Mesenchymal stem cell (in vitro differentiated cells and primary cell): Measurements from ENCODE around the gene MAL.
A peak's percentile ranks its signal among the peaks of the same experiment; 100 is the strongest.

ENCODE experiments used
- DNase-seq: peaks from one replicate; pipeline ENCODE4 v3.0.0-alpha.2; 2013
- H2AFZ ChIP-seq: one replicate; pipeline ENCODE4 v1.6.1; 2013; ENCODE audit warnings: low read depth, mild to moderate bottlenecking, control low read depth, inconsistent platforms, low read length, moderate library complexity
- H2AK5ac ChIP-seq: 2 replicates; pipeline ENCODE4 v1.6.1; 2013; ENCODE audit warnings: low read length, moderate library complexity, mild to moderate bottlenecking, inconsistent platforms; ENCODE audit not compliant: severe bottlenecking
- H2BK120ac ChIP-seq: one replicate; pipeline ENCODE4 v1.6.1; 2013; ENCODE audit warnings: low read depth, mild to moderate bottlenecking, inconsistent platforms, low read length, moderate library complexity
- H2BK12ac ChIP-seq, 2 experiments: one replicate each; pipeline ENCODE4 v1.6.1; 2013; ENCODE audit warnings: inconsistent platforms in 2 of 2, low read length in 2 of 2, mild to moderate bottlenecking in 2 of 2, moderate library complexity in 2 of 2, control low read depth in 1 of 2
- H2BK15ac ChIP-seq: one replicate; pipeline ENCODE4 v1.6.1; 2013; ENCODE audit warnings: mild to moderate bottlenecking, low read depth, inconsistent platforms; ENCODE audit not compliant: poor library complexity, severe bottlenecking
- H2BK5ac ChIP-seq: 2 replicates; pipeline ENCODE4 v1.6.1; 2013; ENCODE audit warnings: low read depth, mild to moderate bottlenecking, low read length, control low read depth, inconsistent platforms; ENCODE audit not compliant: poor library complexity, severe bottlenecking
- H3K14ac ChIP-seq, 2 experiments: one replicate each; pipeline ENCODE4 v1.6.1; 2013; ENCODE audit warnings: inconsistent platforms in 2 of 2, low read length in 2 of 2, control low read depth in 1 of 2, mild to moderate bottlenecking in 1 of 2, moderate library complexity in 1 of 2
- H3K18ac ChIP-seq, 2 experiments: one replicate each; pipeline ENCODE4 v1.6.1; 2013; ENCODE audit warnings: inconsistent platforms in 2 of 2, low read length in 2 of 2, control low read depth in 1 of 2, low read depth in 1 of 2, mild to moderate bottlenecking in 1 of 2
- H3K23ac ChIP-seq, 2 experiments: one replicate each; pipeline ENCODE4 v1.6.1; 2013; ENCODE audit warnings: inconsistent platforms in 2 of 2, low read length in 2 of 2, mild to moderate bottlenecking in 2 of 2, moderate library complexity in 2 of 2, control low read depth in 1 of 2
- H3K27ac ChIP-seq: 2 replicates; pipeline ENCODE4 v1.5.1; 2013; ENCODE audit warnings: mild to moderate bottlenecking, moderate library complexity, low read length, control low read depth, inconsistent platforms; ENCODE audit not compliant: poor library complexity, severe bottlenecking
- H3K27me3 ChIP-seq, 2 experiments: 2 replicates each; pipeline versions ENCODE4 v1.6.1 to v1.7.0; 2013; ENCODE audit warnings: low read length in 2 of 2, mild to moderate bottlenecking in 2 of 2, moderate library complexity in 2 of 2, control low read depth in 1 of 2, inconsistent platforms in 1 of 2; ENCODE audit not compliant: control insufficient read depth in 1 of 2, insufficient read depth in 1 of 2
- H3K36me3 ChIP-seq, 2 experiments: 2 replicates each; pipeline versions ENCODE4 v1.6.1 to v1.7.0; 2013; ENCODE audit warnings: low read length in 2 of 2, control low read depth in 1 of 2, inconsistent platforms in 1 of 2, low read depth in 1 of 2, mild to moderate bottlenecking in 1 of 2; ENCODE audit not compliant: insufficient read depth in 2 of 2, control insufficient read depth in 1 of 2
- H3K4ac ChIP-seq, 2 experiments: one replicate each; pipeline ENCODE4 v1.6.1; 2013; ENCODE audit warnings: inconsistent platforms in 2 of 2, low read length in 2 of 2, mild to moderate bottlenecking in 2 of 2, moderate library complexity in 2 of 2, control low read depth in 1 of 2, low read depth in 1 of 2
- H3K4me1 ChIP-seq: 2 replicates; pipeline ENCODE4 v1.6.1; 2013; ENCODE audit warnings: low read depth, low read length, control low read depth; ENCODE audit not compliant: control insufficient read depth, insufficient read depth
- H3K4me2 ChIP-seq: 2 replicates; pipeline ENCODE4 v1.6.1; 2013; ENCODE audit warnings: low read length, mild to moderate bottlenecking, inconsistent platforms; ENCODE audit not compliant: poor library complexity, severe bottlenecking
- H3K4me3 ChIP-seq, 2 experiments: 2 replicates each; pipeline versions ENCODE4 v1.5.1 to v1.7.0; 2013; ENCODE audit warnings: low read length in 2 of 2, mild to moderate bottlenecking in 2 of 2, control low read depth in 1 of 2, low read depth in 1 of 2; ENCODE audit not compliant: insufficient read depth in 1 of 2
- H3K79me1 ChIP-seq: replicated peaks from 2 replicates; pipeline ENCODE4 v1.6.1; 2013; ENCODE audit warnings: mild to moderate bottlenecking, control low read depth, low read length, inconsistent platforms; ENCODE audit not compliant: poor library complexity, severe bottlenecking
- H3K9ac ChIP-seq: 2 replicates; pipeline ENCODE4 v1.7.0; 2013; ENCODE audit warnings: mild to moderate bottlenecking, low read length, moderate library complexity
- H3K9me3 ChIP-seq: 2 replicates; pipeline ENCODE4 v1.7.0; 2013; ENCODE audit warnings: mild to moderate bottlenecking, low read length; ENCODE audit not compliant: control insufficient read depth
- H4K8ac ChIP-seq: one replicate; pipeline ENCODE4 v1.6.1; 2013; ENCODE audit warnings: inconsistent platforms, mild to moderate bottlenecking, low read length, moderate library complexity
- H4K91ac ChIP-seq: one replicate; pipeline ENCODE4 v1.6.1; 2013; ENCODE audit warnings: mild to moderate bottlenecking, low read length, inconsistent platforms
- WGBS: methylation state at CpG from one replicate; pipeline ENCODE4 v1.1.7; 2013; ENCODE audit warnings: mixed read lengths; 5-methylcytosine and 5-hydroxymethylcytosine counted together

MAL gene

DNA sequence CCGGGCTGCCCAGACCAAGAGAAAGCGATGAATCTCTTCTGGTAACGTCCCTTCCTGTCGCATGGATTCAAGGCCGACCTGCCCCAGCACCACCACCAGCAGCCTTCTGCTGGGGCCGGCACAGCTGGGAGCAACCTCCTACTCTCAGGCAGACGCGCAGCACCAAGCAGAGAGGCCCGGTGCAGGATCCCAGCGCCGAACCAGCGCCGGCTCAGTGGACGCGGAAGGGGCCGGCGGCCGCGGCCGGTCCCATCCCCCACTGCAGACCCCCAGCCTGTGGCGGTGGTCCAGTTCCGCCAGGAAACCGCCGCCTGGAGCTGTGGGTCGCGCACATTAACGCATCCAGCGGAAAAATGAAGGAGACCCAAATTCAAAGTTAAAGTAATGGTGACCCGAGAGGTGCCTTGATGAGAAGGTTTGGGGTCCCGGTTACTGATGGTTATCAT, 525 bp upstream of the MAL start:
- Histone ChIP-seq H3K4me3 (peak overlapping the region in 1 of 2 experiments; percentile 18), H3K36me3 (no peaks in the 10 kb centered on the region), H4K8ac (no peak overlapping the region), H4K91ac (no peak overlapping the region), H3K4me2 (no peak overlapping the region), H2BK12ac (no peak overlapping the region), H3K14ac (no peak overlapping the region), H2BK5ac (no peak overlapping the region), H3K18ac (no peak overlapping the region), H2AFZ (no peak overlapping the region), H2BK120ac (no peak overlapping the region), H3K79me1 (no peaks in the 10 kb centered on the region), H3K27ac (no peak overlapping the region), H3K4ac (no peak overlapping the region), H3K9me3 (no peaks in the 10 kb centered on the region), H3K27me3 (peaks cover 51 to 91% of the 10 kb centered on the region in 2 experiments), H3K4me1 (peaks cover 6% of the 10 kb centered on the region), H2BK15ac (no peak overlapping the region), H3K9ac (no peak overlapping the region), H3K23ac (no peak overlapping the region), H2AK5ac (no peak overlapping the region)
- 49% methylated on average over 30 of the region's 30 CpGs for WGBS
- no peak for DNase-seq

DNA sequence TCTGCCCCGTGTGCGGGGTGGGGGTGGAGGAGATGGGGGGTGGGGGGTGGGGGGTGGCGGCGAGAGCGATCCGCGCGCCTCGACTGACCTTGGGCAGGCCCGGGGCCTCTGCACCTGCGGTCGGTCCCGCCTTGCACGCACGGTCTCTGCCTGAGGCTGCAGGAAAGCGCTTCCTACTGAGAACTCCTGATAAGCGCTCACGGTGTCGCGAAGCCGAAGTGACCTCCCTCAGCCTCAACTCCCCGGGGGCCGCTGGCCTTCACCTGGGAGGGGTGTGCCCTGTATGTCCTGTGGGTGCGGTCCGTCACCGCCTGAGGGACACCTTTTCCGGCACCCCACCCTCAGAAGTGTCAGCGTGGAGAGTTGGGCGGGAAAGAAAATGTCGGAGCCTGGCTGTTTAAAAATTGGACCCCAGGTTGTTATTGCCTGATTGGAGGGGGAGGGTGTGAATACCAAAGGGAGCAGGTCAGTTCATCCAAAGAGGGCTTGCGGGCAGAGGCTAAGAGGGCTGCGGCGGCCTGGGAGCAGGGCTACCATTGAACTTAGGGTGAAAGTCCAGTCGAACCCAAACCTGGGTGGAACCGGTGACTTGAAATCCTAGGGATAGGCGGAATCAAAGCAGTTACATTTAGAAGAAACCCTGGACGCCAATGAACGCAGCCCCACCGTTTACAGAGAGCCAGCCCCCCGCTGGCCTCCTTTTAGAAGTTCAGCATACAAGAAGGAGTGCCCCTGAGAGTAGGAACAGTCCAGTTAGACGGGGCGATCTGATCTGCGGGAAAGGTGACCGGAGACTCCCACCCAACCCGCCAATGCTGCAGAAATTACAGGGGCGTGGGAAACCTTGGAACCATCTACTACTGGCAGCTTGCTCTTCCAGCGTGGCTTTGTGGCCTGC, 1.2 kb downstream of the MAL start:
- 55% methylated on average over 38 of the region's 47 CpGs for WGBS

DNA sequence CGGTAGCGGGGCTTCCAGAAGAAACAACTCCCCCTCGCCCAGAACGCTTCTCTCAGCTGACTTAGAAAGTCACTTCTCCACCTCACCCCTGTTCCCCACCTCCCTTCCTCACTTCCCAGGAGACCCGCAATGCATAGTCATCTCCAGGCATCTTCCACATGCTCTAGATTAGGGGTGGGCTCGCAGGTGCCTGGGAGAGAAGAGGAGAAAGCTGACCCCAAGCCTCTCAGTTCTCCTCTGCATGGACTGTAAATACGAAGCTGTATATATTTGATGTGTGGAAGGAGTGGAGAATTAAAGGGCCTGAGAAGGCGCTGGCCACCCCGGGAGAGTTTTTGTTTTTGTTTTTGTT, 1.8 kb downstream of the MAL start:
- no peak overlapping the region for H3K27ac ChIP-seq
- H3K18ac ChIP-seq, result no peak overlapping the region
- no peak overlapping the region for H2AFZ ChIP-seq
- no peak overlapping the region for H3K4me2 ChIP-seq
- no peak overlapping the region for H2BK5ac ChIP-seq
- no peak overlapping the region for H2AK5ac ChIP-seq
- H4K8ac ChIP-seq, result no peak overlapping the region
- H3K9me3 ChIP-seq, result no peaks in the 10 kb centered on the region
- H2BK15ac ChIP-seq, result no peak overlapping the region
- DNase-seq, result no peak
- no peak overlapping the region for H3K4ac ChIP-seq
- no peak overlapping the region for H4K91ac ChIP-seq
- no peak overlapping the region for H2BK12ac ChIP-seq
- H3K27me3 ChIP-seq, result peaks cover 57 to 90% of the 10 kb centered on the region in 2 experiments
- no peak overlapping the region for H2BK120ac ChIP-seq
- no peak overlapping the region for H3K9ac ChIP-seq
- no peak overlapping the region for H3K23ac ChIP-seq
- H3K4me1 ChIP-seq, result peaks cover 14% of the 10 kb centered on the region
- no peak overlapping the region for H3K4me3 ChIP-seq
- H3K79me1 ChIP-seq, result no peaks in the 10 kb centered on the region
- 80% methylated on average over 5 of the region's 9 CpGs for WGBS
- H3K14ac ChIP-seq, result no peak overlapping the region
- H3K36me3 ChIP-seq, result no peaks in the 10 kb centered on the region

More for the DNA sequence above, 1.2 kb downstream of the MAL start:
- Histone ChIP-seq H3K4me1 (peaks cover 14% of the 10 kb centered on the region), H3K23ac (no peak overlapping the region), H4K91ac (no peak overlapping the region), H2AK5ac (no peak overlapping the region), H2AFZ (no peak overlapping the region), H3K9ac (no peak overlapping the region), H2BK5ac (no peak overlapping the region), H3K14ac (no peak overlapping the region), H3K4ac (no peak overlapping the region), H2BK120ac (no peak overlapping the region), H3K36me3 (no peaks in the 10 kb centered on the region), H3K4me3 (no peak overlapping the region), H4K8ac (no peak overlapping the region), H3K9me3 (no peaks in the 10 kb centered on the region), H3K79me1 (no peaks in the 10 kb centered on the region), H3K4me2 (no peak overlapping the region), H2BK12ac (no peak overlapping the region), H3K27ac (no peak overlapping the region), H2BK15ac (no peak overlapping the region), H3K18ac (no peak overlapping the region), H3K27me3 (peaks cover 50 to 89% of the 10 kb centered on the region in 2 experiments)
- no peak for DNase-seq

DNA sequence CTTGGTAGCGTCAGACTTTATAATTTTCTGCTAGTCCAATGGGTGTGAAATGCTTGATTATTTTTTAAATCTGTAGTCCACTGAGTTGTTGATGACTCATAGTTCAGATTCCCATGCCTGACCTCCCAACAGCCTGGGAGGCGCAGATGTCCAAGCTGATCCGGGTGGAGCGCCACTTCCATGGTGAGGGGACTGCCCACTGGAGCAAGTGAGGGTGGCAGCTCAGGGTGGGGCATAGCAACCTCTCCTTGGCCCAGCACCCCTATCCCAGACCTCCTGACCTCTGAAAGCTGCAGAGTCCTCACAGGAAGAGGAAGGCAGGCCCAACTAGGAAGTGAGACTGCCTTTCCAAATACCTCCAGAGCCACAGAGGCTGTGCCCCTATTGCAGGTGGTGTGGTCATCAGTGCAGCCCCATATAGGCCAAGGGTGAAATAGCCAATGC, 4.4 kb downstream of the MAL start:
- Histone ChIP-seq H2AK5ac (no peak overlapping the region), H3K27me3 (peaks cover 39 to 90% of the 10 kb centered on the region in 2 experiments), H2BK15ac (no peak overlapping the region), H3K9me3 (no peaks in the 10 kb centered on the region), H3K18ac (no peak overlapping the region), H2BK5ac (no peak overlapping the region), H3K4me1 (peaks cover 14% of the 10 kb centered on the region), H3K4me2 (no peak overlapping the region), H2AFZ (no peak overlapping the region), H2BK120ac (no peak overlapping the region), H3K4ac (no peak overlapping the region), H2BK12ac (no peak overlapping the region), H3K23ac (no peak overlapping the region), H3K9ac (no peak overlapping the region), H3K27ac (no peak overlapping the region), H3K79me1 (no peaks in the 10 kb centered on the region), H3K14ac (no peak overlapping the region), H4K8ac (no peak overlapping the region), H4K91ac (no peak overlapping the region), H3K4me3 (no peak overlapping the region), H3K36me3 (no peaks in the 10 kb centered on the region)
- 97% methylated on average over 4 of the region's 4 CpGs for WGBS
- DNase-seq, result no peak
